HCT116 (cell line): Measurements from ENCODE around the gene TNFAIP2.

Experiments used
- EZH2 ChIP-seq: fragments of 200-600 bp; sonication (generic); IDR thresholded peaks from 2 replicates; pipeline ENCODE4 v1.6.1; 2017; ENCODE audit warnings: antibody characterized with exemption, mixed run types
- POLR2A ChIP-seq: IDR thresholded peaks from 2 replicates; pipeline ENCODE4 v1.7.0; 2011; ENCODE audit warnings: borderline replicate concordance; ENCODE audit not compliant: insufficient read depth, insufficient read length; ENCODE audit errors: extremely low read depth
- POLR2AphosphoS5 ChIP-seq: IDR thresholded peaks from 2 replicates; pipeline ENCODE4 v1.6.1; 2011; ENCODE audit warnings: mild to moderate bottlenecking, low read depth, low read length, moderate library complexity
- RAD21 ChIP-seq: IDR thresholded peaks from 2 replicates; pipeline ENCODE4 v1.6.1; 2012; ENCODE audit warnings: low read depth, mild to moderate bottlenecking
- SIN3A ChIP-seq: IDR thresholded peaks from 2 replicates; pipeline ENCODE4 v1.6.1; 2012; ENCODE audit warnings: low read depth
- YY1 ChIP-seq: IDR thresholded peaks from 2 replicates; pipeline ENCODE4 v1.6.1; 2011; ENCODE audit warnings: low read length, low read depth, moderate library complexity, mild to moderate bottlenecking; ENCODE audit not compliant: insufficient replicate concordance; ENCODE audit errors: extremely low read depth
- TF ChIP-seq, protein P1 (sequence below), 3 experiments: fragments of 200-600 bp in 1 of 3; sonication (generic) in 1 of 3; IDR thresholded peaks in 2 of 3; conservative IDR thresholded peaks in 1 of 3; 2 replicates each; pipeline ENCODE4 v1.5.1; 2012 to 2017; ENCODE audit warnings: low read depth in 2 of 3, low read length in 2 of 3, antibody characterized with exemption in 1 of 3, borderline replicate concordance in 1 of 3, control low read depth in 1 of 3, mild to moderate bottlenecking in 1 of 3, mixed read lengths in 1 of 3, mixed run types in 1 of 3, moderate library complexity in 1 of 3; ENCODE audit not compliant: insufficient read depth in 1 of 3

DNA sequence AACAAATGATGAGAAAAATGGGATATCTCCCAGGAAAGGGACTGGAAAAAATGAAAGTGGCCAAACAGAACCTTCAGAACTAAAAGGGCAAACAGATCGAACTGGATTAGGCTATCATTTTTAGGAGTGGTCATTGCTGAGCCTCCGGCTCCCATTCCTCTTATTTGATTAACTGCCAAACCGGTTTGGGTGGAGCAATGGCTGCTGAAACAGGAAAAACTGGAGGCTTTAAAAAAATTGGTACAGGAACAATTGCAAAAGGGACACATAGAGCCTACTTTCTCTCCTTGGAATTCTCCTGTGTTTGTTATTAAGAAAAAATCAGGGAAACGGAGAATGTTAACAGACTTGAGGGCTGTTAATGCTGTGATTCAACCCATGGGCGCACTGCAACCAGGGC, 49.7 kb downstream of the TNFAIP2 start:
- TF ChIP-seq, protein P1, sequence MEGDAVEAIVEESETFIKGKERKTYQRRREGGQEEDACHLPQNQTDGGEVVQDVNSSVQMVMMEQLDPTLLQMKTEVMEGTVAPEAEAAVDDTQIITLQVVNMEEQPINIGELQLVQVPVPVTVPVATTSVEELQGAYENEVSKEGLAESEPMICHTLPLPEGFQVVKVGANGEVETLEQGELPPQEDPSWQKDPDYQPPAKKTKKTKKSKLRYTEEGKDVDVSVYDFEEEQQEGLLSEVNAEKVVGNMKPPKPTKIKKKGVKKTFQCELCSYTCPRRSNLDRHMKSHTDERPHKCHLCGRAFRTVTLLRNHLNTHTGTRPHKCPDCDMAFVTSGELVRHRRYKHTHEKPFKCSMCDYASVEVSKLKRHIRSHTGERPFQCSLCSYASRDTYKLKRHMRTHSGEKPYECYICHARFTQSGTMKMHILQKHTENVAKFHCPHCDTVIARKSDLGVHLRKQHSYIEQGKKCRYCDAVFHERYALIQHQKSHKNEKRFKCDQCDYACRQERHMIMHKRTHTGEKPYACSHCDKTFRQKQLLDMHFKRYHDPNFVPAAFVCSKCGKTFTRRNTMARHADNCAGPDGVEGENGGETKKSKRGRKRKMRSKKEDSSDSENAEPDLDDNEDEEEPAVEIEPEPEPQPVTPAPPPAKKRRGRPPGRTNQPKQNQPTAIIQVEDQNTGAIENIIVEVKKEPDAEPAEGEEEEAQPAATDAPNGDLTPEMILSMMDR (IDR thresholded peaks at IDR 0.05 in 2 of 3, conservative IDR thresholded peaks at IDR 0.05 in 1 of 3; ENCODE audit: borderline replicate concordance in 1 of 3, insufficient read depth in 1 of 3, low read depth in 2 of 3, low read length in 2 of 3), result no peak
- TF ChIP-seq RAD21, result no peak
- TF ChIP-seq SIN3A, result no peak
- no peak for TF ChIP-seq POLR2AphosphoS5
- TF ChIP-seq POLR2A, result no peak
- no peak for TF ChIP-seq EZH2
- no peak for TF ChIP-seq YY1
